ENCODE measurements around the gene NCCRP1. TPM values are rescaled to one million over a fixed set of nuclear protein-coding genes. Genes with fewer than 3 reads are reported as not detected.

Gene NCCRP1
- total RNA-seq, 2 experiments from 2014 or later: not detected

DNA sequence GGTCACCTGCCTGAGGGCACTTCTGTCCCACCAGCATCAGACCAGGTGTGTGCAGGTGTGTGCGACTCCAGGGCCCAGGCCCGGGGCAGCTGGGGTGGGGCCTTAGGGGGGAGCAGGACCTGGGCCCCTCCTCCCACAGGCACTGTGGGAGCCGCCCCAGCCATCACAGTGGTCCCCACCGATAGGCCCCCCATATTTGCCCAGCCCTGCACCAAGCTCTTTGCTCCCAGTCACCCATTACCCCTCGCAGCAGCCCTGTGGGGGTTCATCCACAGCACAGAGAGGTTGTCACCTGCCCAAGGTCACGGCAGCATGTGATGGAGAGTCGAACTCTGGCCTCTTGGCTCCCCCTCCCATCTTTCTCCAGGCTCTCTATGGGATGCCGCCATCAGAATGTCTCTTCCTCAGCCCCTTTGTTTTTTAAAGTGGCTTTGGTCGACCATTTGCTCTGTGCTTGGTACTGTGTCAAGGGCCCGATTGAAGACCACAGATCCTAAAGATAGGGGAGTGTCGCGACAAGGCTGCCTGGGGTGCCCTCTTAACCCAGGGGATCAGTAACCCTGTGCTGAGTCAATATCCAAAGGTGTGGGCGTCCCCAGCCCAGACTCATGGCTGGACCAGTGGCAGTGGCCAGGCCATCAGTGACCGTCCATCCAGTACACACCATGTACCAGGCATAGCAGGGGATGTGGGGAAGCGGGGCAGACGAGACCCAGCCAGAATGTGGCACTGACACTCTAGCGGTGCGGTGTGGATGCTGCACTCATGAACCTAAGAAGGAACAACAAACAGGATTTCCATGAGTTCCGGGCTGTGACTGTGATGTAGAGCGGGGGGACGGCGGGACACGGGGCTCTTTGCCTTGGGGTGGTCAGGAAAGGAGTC, 28.3 kb upstream of the NCCRP1 start:
- no peaks in the 10 kb centered on the region for H3K9me2 ChIP-seq (ENCODE audit: insufficient read depth, low read length)
- no peaks in the 10 kb centered on the region for H3K4me1 ChIP-seq (ENCODE audit: insufficient read depth, low read length, poor library complexity, severe bottlenecking)
- TF ChIP-seq EZH2phosphoT487 (IDR thresholded peaks at IDR 0.05; ENCODE audit: borderline replicate concordance, low read depth, low read length): no peak
- TF ChIP-seq CTCF (conservative IDR thresholded peaks at IDR 0.05; ENCODE audit: low read length): no peak
- H3K27ac ChIP-seq (ENCODE audit: low read depth, low read length, poor library complexity, severe bottlenecking): no peak overlapping the region
- no peak overlapping the region for H3K4me3 ChIP-seq (ENCODE audit: low read depth, low read length, poor library complexity, severe bottlenecking)
- no peaks in the 10 kb centered on the region for H3K36me3 ChIP-seq (ENCODE audit: insufficient read depth, low read length)
- H2AFZ ChIP-seq (ENCODE audit: low read length): no peak overlapping the region
- DNase-seq (ENCODE audit: low spot score): no peak
- H3K4me2 ChIP-seq (ENCODE audit: low read length): no peak overlapping the region
- no TSS peak for BruUV-seq (replicated peaks)
- no peaks in the 10 kb centered on the region for H3K9me3 ChIP-seq (ENCODE audit: low read length)
- intact Hi-C loops (cut with micrococcal nuclease; ENCODE audit: unreplicated experiment): no loop called here
- POLR2A ChIA-PET: no interaction called here
- no peaks in the 10 kb centered on the region for H4K20me1 ChIP-seq (ENCODE audit: insufficient read depth, low read length)
- CTCF ChIA-PET (ENCODE audit: unreplicated experiment): interaction anchor here (0.6 kb wide), 1 partner anchor 19 kb away, joined by 3 read pairs; no protein-coding TSS in a partner anchor
- no peaks in the 10 kb centered on the region for H3K79me2 ChIP-seq (ENCODE audit: insufficient read depth, low read depth, low read length)

DNA sequence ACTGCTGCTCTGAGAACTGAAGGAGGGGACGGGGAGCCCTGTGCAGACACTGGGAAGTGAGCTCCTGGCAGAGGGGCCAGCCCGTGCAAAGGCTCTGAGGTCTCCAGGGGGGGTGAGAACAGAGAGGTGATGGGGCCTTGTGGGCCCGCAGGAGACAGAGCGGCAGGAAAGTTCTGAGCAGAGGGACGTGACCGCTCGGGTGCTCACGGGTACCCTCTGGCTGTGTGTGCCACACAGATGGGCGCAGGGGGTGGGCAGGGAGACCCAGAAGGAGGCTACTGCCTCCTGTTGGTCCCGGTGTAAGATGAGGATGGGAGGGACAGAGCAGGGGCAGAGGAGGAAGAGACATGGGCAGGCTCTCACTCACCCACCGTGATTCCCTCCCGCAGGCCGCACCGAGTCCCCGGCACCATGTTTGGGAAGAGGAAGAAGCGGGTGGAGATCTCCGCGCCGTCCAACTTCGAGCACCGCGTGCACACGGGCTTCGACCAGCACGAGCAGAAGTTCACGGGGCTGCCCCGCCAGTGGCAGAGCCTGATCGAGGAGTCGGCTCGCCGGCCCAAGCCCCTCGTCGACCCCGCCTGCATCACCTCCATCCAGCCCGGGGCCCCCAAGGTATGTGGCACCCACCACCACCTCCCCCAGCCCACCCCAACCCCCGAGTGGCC, 27.5 kb upstream of the NCCRP1 start:
- no peaks in the 10 kb centered on the region for H3K79me2 ChIP-seq (ENCODE audit: insufficient read depth, low read depth, low read length)
- H3K9me3 ChIP-seq (ENCODE audit: low read length): no peaks in the 10 kb centered on the region
- POLR2A ChIA-PET: no interaction called here
- TF ChIP-seq CTCF (conservative IDR thresholded peaks at IDR 0.05; ENCODE audit: low read length): no peak
- no peak for TF ChIP-seq EZH2phosphoT487 (IDR thresholded peaks at IDR 0.05; ENCODE audit: borderline replicate concordance, low read depth, low read length)
- no peaks in the 10 kb centered on the region for H3K4me1 ChIP-seq (ENCODE audit: insufficient read depth, low read length, poor library complexity, severe bottlenecking)
- no peaks in the 10 kb centered on the region for H3K9me2 ChIP-seq (ENCODE audit: insufficient read depth, low read length)
- H4K20me1 ChIP-seq (ENCODE audit: insufficient read depth, low read length): no peaks in the 10 kb centered on the region
- H2AFZ ChIP-seq (ENCODE audit: low read length): no peak overlapping the region
- BruUV-seq (replicated peaks): no TSS peak
- H3K4me3 ChIP-seq (ENCODE audit: low read depth, low read length, poor library complexity, severe bottlenecking): no peak overlapping the region
- H3K36me3 ChIP-seq (ENCODE audit: insufficient read depth, low read length): no peaks in the 10 kb centered on the region
- intact Hi-C loops (cut with micrococcal nuclease; ENCODE audit: unreplicated experiment): no loop called here
- H3K4me2 ChIP-seq (ENCODE audit: low read length): no peak overlapping the region
- H3K27ac ChIP-seq (ENCODE audit: low read depth, low read length, poor library complexity, severe bottlenecking): no peak overlapping the region
- CTCF ChIA-PET (ENCODE audit: unreplicated experiment): interaction anchor here (0.6 kb wide), 2 partner anchors 20 to 230 kb away, joined by 3 read pairs; no protein-coding TSS in a partner anchor
- DNase-seq (ENCODE audit: low spot score): no peak
